Activated CD4-positive, alpha-beta T cell treated with anti-CD3 and anti-CD28 coated beads for 36 hours (primary cell): ENCODE results near the gene HS2ST1. TPM values are rescaled to one million over a fixed set of nuclear protein-coding genes. Genes with fewer than 3 reads are reported as not detected.
"Not testable (repeated sequence)": the region's sequence is repeated elsewhere in the genome, so short reads cannot be mapped to it uniquely, and the experiment has no call there.

Source experiments
- ATAC-seq: fragments of 200-7000 bp; cut with Tn5 transposase; one replicate; pipeline ENCODE4 v1.10.0; 2021; ENCODE audit warnings: mild to moderate bottlenecking, moderate library complexity
- CTCF ChIA-PET: fragments of 350-600 bp; sonication (Branson Sonifier 250); formaldehyde crosslinking; loops from one replicate; lab custom pipeline; 2021; ENCODE audit warnings: antibody characterized with exemption; lab: Charles Lee
- POLR2A ChIA-PET: fragments of 350-600 bp; sonication (Branson Sonifier 250); formaldehyde crosslinking; loops from one replicate; lab custom pipeline; 2021; ENCODE audit warnings: antibody characterized with exemption, inconsistent platforms; lab: Charles Lee
- DNase-seq: peaks from one replicate; pipeline ENCODE4 v3.0.0-alpha.2; 2020
- H3K27ac Mint-ChIP-seq: one replicate; pipeline ENCODE4 v1.8.0; 2021; ENCODE audit warnings: mixed read lengths
- H3K27me3 Mint-ChIP-seq: one replicate; pipeline ENCODE4 v1.8.0; 2021; ENCODE audit warnings: mixed read lengths
- H3K36me3 Mint-ChIP-seq: one replicate; pipeline ENCODE4 v1.8.0; 2021; ENCODE audit warnings: low read depth, mixed read lengths
- H3K4me1 Mint-ChIP-seq: one replicate; pipeline ENCODE4 v1.8.0; 2021; ENCODE audit warnings: mixed read lengths
- H3K4me3 Mint-ChIP-seq: one replicate; pipeline ENCODE4 v1.8.0; 2021; ENCODE audit warnings: mild to moderate bottlenecking, moderate library complexity, mixed read lengths
- H3K9me3 Mint-ChIP-seq: one replicate; pipeline ENCODE4 v1.8.0; 2021; ENCODE audit warnings: low read depth, mixed read lengths
- intact Hi-C, 2 experiments: fragments of 100-400 bp; cut with DNase I in 1 of 2; cut with micrococcal nuclease in 1 of 2; formaldehyde crosslinking; loops; one replicate each; pipeline versions ENCODE4 v1.14.2 to v1.15.1; 2022 to 2024; cut with DNase I, micrococcal nuclease
- total RNA-seq, 2 experiments: library from RNA; stranded (reverse); gene quantifications; one replicate each; pipeline ENCODE4 v1.2.3, GENCODE V29; 2021

Gene HS2ST1
- 10 to 100 TPM; 21.3 to 22.2 TPM for total RNA-seq

GRCh38 chr1:86914601-86914997 is at the start of gene HS2ST1:
TSS of gene HS2ST1 (plus strand) at chr1:86914635.
- peaks cover 35% of the 10 kb centered on the region for H3K4me1 Mint-ChIP-seq
- no peak within 1 kb of the TSS for H3K4me3 Mint-ChIP-seq
- no peaks in the 10 kb centered on the region for H3K9me3 Mint-ChIP-seq
- H3K27me3 Mint-ChIP-seq, result no peaks in the 10 kb centered on the region
- DNase-seq, result no peak
- ChIA-PET POLR2A (interaction anchor here (0.7 to 3.0 kb wide), 3 partner anchors 131 to 518 kb away, joined by 3 to 18 read pairs (median 4); partner anchors contain the start of gene ODF2L), CTCF (interaction anchor here (0.6 to 3.3 kb wide), 7 partner anchors 11 to 210 kb away, joined by 3 to 21 read pairs (median 5); partner anchors contain the start of gene SH3GLB1)
- intact Hi-C loops, result loop anchor here (1.0 to 5.0 kb wide), 10 partner anchors 131 to 1770 kb away; partner anchors contain the start of genes PKN2 (in 2 of the 2), SH3GLB1 (in 2 of the 2), BCL10 (in 1 of the 2) and ODF2L (in 1 of the 2)
- no peak within 1 kb of the TSS for H3K27ac Mint-ChIP-seq
- peaks cover 20% of the 10 kb centered on the region for H3K36me3 Mint-ChIP-seq
- no peak for ATAC-seq

DNA sequence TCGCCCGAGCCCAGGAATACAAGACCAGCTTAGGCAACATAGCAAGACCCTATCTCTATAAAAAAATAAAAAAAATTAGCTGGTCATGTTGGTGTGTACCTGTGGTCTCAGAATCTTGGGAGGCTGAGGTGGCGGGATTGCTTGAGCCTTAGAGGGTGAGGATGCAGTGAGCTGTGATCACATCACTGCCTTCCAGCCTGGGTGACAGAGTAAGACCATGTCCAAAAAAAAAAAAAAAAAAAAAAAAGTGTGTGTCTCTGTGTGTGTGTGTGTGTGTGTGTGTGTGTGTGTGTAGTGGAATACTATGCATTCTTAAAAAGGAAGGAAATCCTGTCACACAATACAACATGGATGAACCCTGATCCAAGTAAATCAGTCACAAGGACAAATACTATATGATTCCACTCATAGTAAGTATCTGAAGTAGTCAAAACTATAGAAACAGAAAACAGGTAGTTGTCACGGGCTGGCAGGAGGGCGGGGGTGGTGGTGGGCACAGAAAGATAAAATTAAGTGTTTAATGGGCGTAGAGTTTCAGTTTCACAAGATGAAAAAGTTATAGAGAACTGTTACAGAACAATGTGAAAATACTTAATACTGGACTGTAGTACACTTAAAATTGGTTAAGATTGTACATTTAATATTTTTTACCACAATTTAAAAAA is 48.3 kb upstream of the HS2ST1 start:
- H3K27ac Mint-ChIP-seq, result peak overlapping the region; percentile 13
- DNase-seq (no peak), ATAC-seq (peak; percentile 16)
- CTCF ChIA-PET, result interaction anchor here (0.6 kb wide), 1 partner anchor 71 kb away, joined by 3 read pairs; no protein-coding TSS in a partner anchor
- intact Hi-C loops, result no loop called here
- POLR2A ChIA-PET, result no interaction called here
- H3K27me3 Mint-ChIP-seq, result no peaks in the 10 kb centered on the region
- peaks cover 4% of the 10 kb centered on the region for H3K36me3 Mint-ChIP-seq
- H3K9me3 Mint-ChIP-seq, result no peaks in the 10 kb centered on the region
- peaks cover 17% of the 10 kb centered on the region for H3K4me1 Mint-ChIP-seq
- no peak overlapping the region for H3K4me3 Mint-ChIP-seq

GRCh38 chr1:86866665-86867064 is 47.8 kb upstream of the HS2ST1 start:
- Mint-ChIP-seq H3K36me3 (peaks cover 4% of the 10 kb centered on the region), H3K4me3 (no peak overlapping the region), H3K27me3 (no peaks in the 10 kb centered on the region), H3K9me3 (no peaks in the 10 kb centered on the region), H3K4me1 (peaks cover 17% of the 10 kb centered on the region), H3K27ac (no peak overlapping the region)
- ChIA-PET POLR2A (no interaction called here), CTCF (no interaction called here)
- ATAC-seq (no peak), DNase-seq (no peak)
- intact Hi-C loops, result no loop called here

DNA sequence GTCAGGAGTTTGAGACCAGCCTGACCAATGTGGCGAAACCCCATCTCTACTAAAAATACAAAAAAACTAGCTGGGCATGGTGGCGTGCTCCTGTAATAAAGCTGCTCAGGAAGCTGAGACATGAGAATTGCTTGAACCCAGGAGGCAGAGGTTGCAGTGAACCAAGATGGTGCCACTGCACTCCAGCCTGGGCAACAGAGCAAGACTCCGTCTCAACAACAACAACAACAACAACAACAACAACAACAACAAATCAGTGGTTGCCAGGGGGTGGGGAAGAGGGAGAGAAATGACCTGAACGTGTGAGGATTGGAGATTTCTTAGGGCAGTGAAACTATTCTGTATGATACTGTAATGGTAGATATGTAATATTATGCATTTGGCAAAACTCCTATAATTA is 47.2 kb upstream of the HS2ST1 start:
- H3K36me3 Mint-ChIP-seq, DNase-seq, H3K4me3 Mint-ChIP-seq, H3K27me3 Mint-ChIP-seq, intact Hi-C loops, CTCF ChIA-PET, H3K9me3 Mint-ChIP-seq, POLR2A ChIA-PET, ATAC-seq, H3K27ac Mint-ChIP-seq: not testable (repeated sequence)
- peaks cover 17% of the 10 kb centered on the region for H3K4me1 Mint-ChIP-seq

GRCh38 chr1:86868477-86868876 is 46.0 kb upstream of the HS2ST1 start:
- intact Hi-C loops, result no loop called here
- CTCF ChIA-PET, result interaction anchor here (0.7 to 1.3 kb wide), 2 partner anchors 217 to 1601 kb away, joined by 3 to 4 read pairs; no protein-coding TSS in a partner anchor
- POLR2A ChIA-PET, result no interaction called here
- ATAC-seq, result peak; percentile 53
- DNase-seq, result no peak
- H3K4me1 Mint-ChIP-seq, result peaks cover 17% of the 10 kb centered on the region
- H3K27me3 Mint-ChIP-seq, result no peaks in the 10 kb centered on the region
- no peaks in the 10 kb centered on the region for H3K9me3 Mint-ChIP-seq
- peak overlapping the region; percentile 30 for H3K27ac Mint-ChIP-seq
- H3K36me3 Mint-ChIP-seq, result peaks cover 6% of the 10 kb centered on the region
- no peak overlapping the region for H3K4me3 Mint-ChIP-seq

DNA sequence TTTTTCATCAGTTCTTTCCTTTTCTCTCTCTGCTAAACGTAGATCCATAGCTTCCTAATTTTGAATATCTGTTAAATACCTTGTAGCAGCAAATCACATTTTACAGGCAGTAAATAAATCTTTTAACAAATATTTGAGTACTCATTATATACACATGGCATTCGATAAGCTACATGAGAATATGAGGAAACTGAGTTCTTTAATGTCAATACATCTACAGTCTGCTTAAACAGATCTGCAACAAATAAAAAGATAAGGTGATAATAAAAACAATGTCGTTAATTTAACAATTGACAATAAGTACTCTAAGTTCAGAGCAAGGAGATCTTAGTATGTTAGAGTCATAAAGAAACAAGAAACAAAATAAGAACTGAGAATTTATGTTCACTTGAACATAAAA is 43.4 kb upstream of the HS2ST1 start:
- peaks cover 11% of the 10 kb centered on the region for H3K36me3 Mint-ChIP-seq
- intact Hi-C loops, result no loop called here
- ATAC-seq (no peak), DNase-seq (no peak)
- peaks cover 14% of the 10 kb centered on the region for H3K4me1 Mint-ChIP-seq
- CTCF ChIA-PET, result interaction anchor here (0.8 kb wide), 1 partner anchor 86 kb away, joined by 3 read pairs; no protein-coding TSS in a partner anchor
- POLR2A ChIA-PET, result no interaction called here
- H3K4me3 Mint-ChIP-seq, result no peak overlapping the region
- H3K27me3 Mint-ChIP-seq, result no peaks in the 10 kb centered on the region
- no peak overlapping the region for H3K27ac Mint-ChIP-seq
- no peaks in the 10 kb centered on the region for H3K9me3 Mint-ChIP-seq

- ATAC-seq (no peak), DNase-seq (no peak)
- peaks cover 12% of the 10 kb centered on the region for H3K36me3 Mint-ChIP-seq
- H3K4me1 Mint-ChIP-seq, result peaks cover 9% of the 10 kb centered on the region
- intact Hi-C loops, result no loop called here
- H3K4me3 Mint-ChIP-seq, result no peak overlapping the region
- H3K9me3 Mint-ChIP-seq, result no peaks in the 10 kb centered on the region
- H3K27me3 Mint-ChIP-seq, result no peaks in the 10 kb centered on the region
- ChIA-PET CTCF (no interaction called here), POLR2A (no interaction called here)
- H3K27ac Mint-ChIP-seq, result no peak overlapping the region
Observed at GRCh38 chr1:86872086-86872485, 42.3 kb upstream of the HS2ST1 start.

- POLR2A ChIA-PET, result no interaction called here
Observed at GRCh38 chr1:86875722-86876121, 38.7 kb upstream of the HS2ST1 start.

DNA sequence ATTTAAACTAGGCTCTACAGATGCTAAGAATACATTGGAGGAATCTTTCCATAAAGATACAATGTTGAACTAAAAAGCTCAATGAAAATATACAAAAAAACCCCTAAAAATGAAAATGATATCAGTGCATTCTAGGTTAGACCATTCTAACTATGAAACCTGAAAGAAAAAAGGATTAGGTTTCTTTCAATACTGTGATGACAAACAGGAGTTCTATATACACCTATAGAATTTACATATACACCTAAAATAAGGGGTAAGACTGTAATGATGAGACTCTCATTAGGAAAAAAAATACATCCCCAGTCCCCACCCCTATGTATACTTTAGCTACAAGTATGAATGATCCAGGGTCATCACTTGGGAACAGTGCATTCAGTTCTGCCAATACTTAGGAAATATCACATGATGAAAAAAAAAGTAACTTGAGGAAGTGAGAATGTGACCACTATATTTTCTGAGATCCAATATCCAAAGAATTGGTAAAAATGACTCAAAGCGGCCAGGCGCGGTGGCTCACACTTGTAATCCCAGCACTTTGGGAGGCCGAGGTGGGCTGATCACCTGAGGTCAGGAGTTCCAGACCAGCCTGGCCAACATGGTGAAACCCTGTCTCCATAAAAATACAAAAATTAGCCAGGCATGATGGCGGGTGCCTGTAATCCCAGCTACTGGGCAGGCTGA is 26.8 kb upstream of the HS2ST1 start:
- ATAC-seq, result peak; percentile 71
- H3K27ac Mint-ChIP-seq, result no peak overlapping the region

More at GRCh38 chr1:86875722-86876121, 38.7 kb upstream of the HS2ST1 start:
- DNase-seq (no peak), ATAC-seq (no peak)
- Mint-ChIP-seq H3K4me3 (no peak overlapping the region), H3K4me1 (no peaks in the 10 kb centered on the region), H3K27me3 (no peaks in the 10 kb centered on the region), H3K27ac (no peak overlapping the region), H3K36me3 (peaks cover 12% of the 10 kb centered on the region), H3K9me3 (no peaks in the 10 kb centered on the region)
- intact Hi-C loops, result no loop called here
- CTCF ChIA-PET, result no interaction called here

GRCh38 chr1:86888327-86888726 is 26.1 kb upstream of the HS2ST1 start:
- H3K9me3 Mint-ChIP-seq, result no peaks in the 10 kb centered on the region
- DNase-seq (no peak), ATAC-seq (no peak)
- ChIA-PET POLR2A (no interaction called here), CTCF (interaction anchor here (1.0 to 1.6 kb wide), 3 partner anchors 9 to 195 kb away, joined by 3 to 5 read pairs (median 4); no protein-coding TSS in a partner anchor)
- H3K4me3 Mint-ChIP-seq, result no peak overlapping the region
- H3K27me3 Mint-ChIP-seq, result no peaks in the 10 kb centered on the region
- H3K36me3 Mint-ChIP-seq, result peaks cover 17% of the 10 kb centered on the region
- intact Hi-C loops, result no loop called here
- no peak overlapping the region for H3K27ac Mint-ChIP-seq
- H3K4me1 Mint-ChIP-seq, result peaks cover 24% of the 10 kb centered on the region

More for the DNA sequence above, 26.8 kb upstream of the HS2ST1 start:
- ChIA-PET POLR2A (no interaction called here), CTCF (interaction anchor here (1.6 kb wide), 1 partner anchor 196 kb away, joined by 4 read pairs; no protein-coding TSS in a partner anchor)
- Mint-ChIP-seq H3K9me3 (no peaks in the 10 kb centered on the region), H3K4me1 (peaks cover 26% of the 10 kb centered on the region), H3K27me3 (no peaks in the 10 kb centered on the region), H3K4me3 (no peak overlapping the region), H3K36me3 (peaks cover 17% of the 10 kb centered on the region)
- no peak for DNase-seq
- intact Hi-C loops, result no loop called here

DNA sequence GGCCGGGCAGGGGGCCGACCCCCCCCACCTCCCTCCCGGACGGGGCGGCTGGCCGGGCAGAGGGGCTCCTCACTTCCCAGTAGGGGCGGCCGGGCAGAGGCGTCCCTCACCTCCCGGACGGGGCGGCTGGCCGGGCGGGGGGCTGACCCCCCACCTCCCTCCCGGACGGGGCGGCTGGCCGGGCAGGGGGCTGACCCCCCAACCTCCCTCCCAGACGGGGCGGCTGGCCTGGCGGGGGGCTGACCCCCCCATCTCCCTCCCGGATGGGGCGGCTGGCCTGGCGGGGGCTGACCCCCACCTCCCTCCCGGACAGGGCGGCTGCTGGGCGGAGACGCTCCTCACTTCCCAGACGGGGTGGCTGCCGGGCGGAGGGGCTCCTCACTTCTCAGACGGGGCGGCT is 15.0 kb upstream of the HS2ST1 start:
- DNase-seq, H3K27me3 Mint-ChIP-seq, ATAC-seq, H3K27ac Mint-ChIP-seq, H3K4me3 Mint-ChIP-seq, CTCF ChIA-PET, H3K9me3 Mint-ChIP-seq, intact Hi-C loops, POLR2A ChIA-PET: not testable (repeated sequence)
- Mint-ChIP-seq H3K4me1 (peaks cover 16% of the 10 kb centered on the region), H3K36me3 (peaks cover 32% of the 10 kb centered on the region)
